DND-41 (cell line): ENCODE measurements around the gene SEMA7A.
"Not testable (repeated sequence)": the region's sequence is repeated elsewhere in the genome, so short reads cannot be mapped to it uniquely, and the experiment has no call there.

Source experiments
- ATAC-seq: fragments of 200-7000 bp; cut with Tn5 transposase; 3 replicates; pipeline ENCODE4 v1.9.1; 2021; ENCODE audit warnings: low read depth; ENCODE audit not compliant: insufficient read depth
- DNase-seq: peaks from one replicate; pipeline ENCODE4 v3.0.0-alpha.2; 2020
- H2AFZ ChIP-seq: 2 replicates; pipeline ENCODE4 v1.6.0; 2012; ENCODE audit warnings: low read depth, low read length
- H3K27ac ChIP-seq: 2 replicates; pipeline ENCODE4 v1.5.1; 2012; ENCODE audit warnings: low read length, inconsistent platforms
- H3K27me3 ChIP-seq: fragments of 200-600 bp; sonication (generic); 2 replicates; pipeline ENCODE4 v1.6.0; 2012; ENCODE audit warnings: low read length, mild to moderate bottlenecking, inconsistent platforms; ENCODE audit not compliant: insufficient read depth, poor library complexity
- H3K36me3 ChIP-seq: 2 replicates; pipeline ENCODE4 v1.5.1; 2012; ENCODE audit warnings: low read length, inconsistent platforms; ENCODE audit not compliant: insufficient read depth
- H3K4me1 ChIP-seq: 2 replicates; pipeline ENCODE4 v1.5.1; 2012; ENCODE audit warnings: mild to moderate bottlenecking, low read length; ENCODE audit not compliant: insufficient read depth
- H3K4me2 ChIP-seq: 2 replicates; pipeline ENCODE4 v1.6.0; 2012; ENCODE audit warnings: mild to moderate bottlenecking, moderate library complexity, low read length, inconsistent platforms; ENCODE audit not compliant: insufficient read depth
- H3K4me3 ChIP-seq, 2 experiments: fragments of 200-600 bp in 1 of 2; shearing (Covaris generic) in 1 of 2; 2 replicates each; pipeline ENCODE4 v1.5.1; 2012 to 2016; ENCODE audit warnings: inconsistent platforms in 2 of 2, low read length in 2 of 2, mild to moderate bottlenecking in 2 of 2, low read depth in 1 of 2, moderate library complexity in 1 of 2
- H3K79me2 ChIP-seq: 2 replicates; pipeline ENCODE4 v1.6.0; 2012; ENCODE audit warnings: low read length, inconsistent platforms; ENCODE audit not compliant: insufficient read depth
- H3K9ac ChIP-seq: 2 replicates; pipeline ENCODE4 v1.6.0; 2012; ENCODE audit warnings: low read depth, mild to moderate bottlenecking, inconsistent platforms, low read length, moderate library complexity
- H3K9me3 ChIP-seq: 2 replicates; pipeline ENCODE4 v1.5.1; 2012; ENCODE audit warnings: low read length, moderate library complexity, mild to moderate bottlenecking, inconsistent platforms; ENCODE audit not compliant: insufficient read depth, severe bottlenecking
- H4K20me1 ChIP-seq: 2 replicates; pipeline ENCODE4 v1.6.0; 2012; ENCODE audit warnings: low read length; ENCODE audit not compliant: insufficient read depth
- CTCF ChIP-seq: IDR thresholded peaks from 2 replicates; pipeline ENCODE4 v1.5.1; 2012; ENCODE audit warnings: borderline replicate concordance, low read length, moderate library complexity, mild to moderate bottlenecking; ENCODE audit not compliant: poor library complexity, severe bottlenecking; ENCODE audit errors: extremely low read depth
- EZH2 ChIP-seq: IDR thresholded peaks from 3 replicates; pipeline ENCODE4 v1.6.1; 2012; ENCODE audit warnings: borderline replicate concordance, low read depth, mild to moderate bottlenecking, moderate library complexity, low read length, inconsistent platforms; ENCODE audit not compliant: severe bottlenecking

The SEMA7A gene

GRCh38 chr15:74433592-74434262, at the start of gene SEMA7A:
Gene SEMA7A, minus strand, starts transcription at chr15:74433958. Its CDS starts 40 bp downstream, at chr15:74433918.
- ATAC-seq = peak; percentile 81
- peak within 1 kb of the TSS; percentile 78 for H2AFZ ChIP-seq

GRCh38 chr15:74482661-74483060, 48.9 kb upstream of the SEMA7A start:
- Histone ChIP-seq H3K27ac (no peak overlapping the region), H3K4me1 (no peaks in the 10 kb centered on the region), H3K4me3 (no peak overlapping the region), H3K9ac (no peak overlapping the region), H3K36me3 (peaks cover 4% of the 10 kb centered on the region; the same call in 1 of the 2 replicates), H3K79me2 (no peaks in the 10 kb centered on the region), H3K9me3 (no peaks in the 10 kb centered on the region), H4K20me1 (no peaks in the 10 kb centered on the region), H3K27me3 (no peaks in the 10 kb centered on the region), H2AFZ (no peak overlapping the region), H3K4me2 (no peak overlapping the region)
- no peak for DNase-seq
- TF ChIP-seq EZH2 (no peak), CTCF (peak; percentile 16)
- ATAC-seq = no peak

More at GRCh38 chr15:74433592-74434262, at the start of gene SEMA7A:
- no peaks in the 10 kb centered on the region for H3K36me3 ChIP-seq
- TF ChIP-seq EZH2 = no peak
- peak; percentile 12 for TF ChIP-seq CTCF
- DNase-seq = peak; percentile 87
- peak within 1 kb of the TSS; percentile 79 for H3K9ac ChIP-seq
- peak within 1 kb of the TSS; percentile 43 to 91; a peak in 3 of 4 replicates for H3K4me3 ChIP-seq
- H4K20me1 ChIP-seq = peaks cover 37% of the 10 kb centered on the region
- H3K27me3 ChIP-seq = peaks cover 11% of the 10 kb centered on the region
- peak within 1 kb of the TSS; percentile 88 for H3K4me2 ChIP-seq
- peaks cover 46% of the 10 kb centered on the region for H3K4me1 ChIP-seq
- H3K79me2 ChIP-seq = peaks cover 48% of the 10 kb centered on the region
- H3K9me3 ChIP-seq = no peaks in the 10 kb centered on the region
- H3K27ac ChIP-seq = peak within 1 kb of the TSS; percentile 76

GRCh38 chr15:74480364-74480763, 46.6 kb upstream of the SEMA7A start:
- not testable (repeated sequence) for H3K27ac ChIP-seq, H4K20me1 ChIP-seq

GRCh38 chr15:74471621-74472020, 37.9 kb upstream of the SEMA7A start:
- peaks cover 23% of the 10 kb centered on the region for H3K36me3 ChIP-seq
- not testable (repeated sequence) for ATAC-seq, H3K9ac ChIP-seq, H3K27me3 ChIP-seq, H3K27ac ChIP-seq, H3K4me3 ChIP-seq, H3K4me2 ChIP-seq, H3K79me2 ChIP-seq, H3K9me3 ChIP-seq, H4K20me1 ChIP-seq, H3K4me1 ChIP-seq, DNase-seq, H2AFZ ChIP-seq

More at GRCh38 chr15:74480364-74480763, 46.6 kb upstream of the SEMA7A start:
- H3K36me3 ChIP-seq, H3K9me3 ChIP-seq, H3K4me1 ChIP-seq, ATAC-seq, H3K9ac ChIP-seq, H3K27me3 ChIP-seq, H3K4me3 ChIP-seq, H3K4me2 ChIP-seq, DNase-seq, H2AFZ ChIP-seq, H3K79me2 ChIP-seq: not testable (repeated sequence)
